Lower leg skin (tissue), 3 donors: Measurements from ENCODE around the gene UBE2F.

Experiments
- POLR2A ChIP-seq, 2 donors: fragments of 450-650 bp; IDR thresholded peaks; one replicate each; pipeline ENCODE4 v1.6.1; 2016 to 2017; ENCODE audit warnings: antibody characterized with exemption in 2 of 2, mild to moderate bottlenecking in 1 of 2, moderate library complexity in 1 of 2
- TF ChIP-seq, protein P1 (sequence below), 3 donors: fragments of 450-650 bp; IDR thresholded peaks; one replicate each; pipeline ENCODE4 v1.5.1; 2016; ENCODE audit warnings: antibody characterized with exemption in 3 of 3, mild to moderate bottlenecking in 3 of 3, moderate library complexity in 2 of 3

DNA sequence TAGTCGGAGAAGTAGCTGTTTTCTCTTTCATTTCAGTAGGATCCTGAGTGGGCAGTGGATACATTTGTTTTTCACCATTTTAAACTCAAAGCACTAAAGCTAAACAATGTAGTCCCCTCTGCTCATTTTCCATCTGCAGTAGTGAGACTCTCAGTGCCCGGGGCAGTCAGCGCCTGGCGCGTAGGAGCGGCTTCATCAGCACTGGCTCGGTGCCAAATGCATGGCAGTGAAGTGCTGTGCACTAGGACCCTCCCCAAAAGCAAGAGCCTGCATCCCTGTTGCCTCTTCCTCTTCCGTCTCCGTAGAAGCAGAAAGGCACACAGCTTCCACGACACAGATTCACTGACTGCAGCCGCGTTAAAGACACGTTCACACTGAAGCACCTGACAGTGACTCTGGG is 114.3 kb downstream of the UBE2F start:
- TF ChIP-seq, protein P1, sequence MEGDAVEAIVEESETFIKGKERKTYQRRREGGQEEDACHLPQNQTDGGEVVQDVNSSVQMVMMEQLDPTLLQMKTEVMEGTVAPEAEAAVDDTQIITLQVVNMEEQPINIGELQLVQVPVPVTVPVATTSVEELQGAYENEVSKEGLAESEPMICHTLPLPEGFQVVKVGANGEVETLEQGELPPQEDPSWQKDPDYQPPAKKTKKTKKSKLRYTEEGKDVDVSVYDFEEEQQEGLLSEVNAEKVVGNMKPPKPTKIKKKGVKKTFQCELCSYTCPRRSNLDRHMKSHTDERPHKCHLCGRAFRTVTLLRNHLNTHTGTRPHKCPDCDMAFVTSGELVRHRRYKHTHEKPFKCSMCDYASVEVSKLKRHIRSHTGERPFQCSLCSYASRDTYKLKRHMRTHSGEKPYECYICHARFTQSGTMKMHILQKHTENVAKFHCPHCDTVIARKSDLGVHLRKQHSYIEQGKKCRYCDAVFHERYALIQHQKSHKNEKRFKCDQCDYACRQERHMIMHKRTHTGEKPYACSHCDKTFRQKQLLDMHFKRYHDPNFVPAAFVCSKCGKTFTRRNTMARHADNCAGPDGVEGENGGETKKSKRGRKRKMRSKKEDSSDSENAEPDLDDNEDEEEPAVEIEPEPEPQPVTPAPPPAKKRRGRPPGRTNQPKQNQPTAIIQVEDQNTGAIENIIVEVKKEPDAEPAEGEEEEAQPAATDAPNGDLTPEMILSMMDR (IDR thresholded peaks at IDR 0.05): no peak
- TF ChIP-seq POLR2A (IDR thresholded peaks at IDR 0.05): no peak
